ENCODE results near the gene RHOB. TPM values are rescaled to one million over a fixed set of nuclear protein-coding genes. Genes with fewer than 3 reads are reported as not detected.
"Not testable (repeated sequence)": the region's sequence is repeated elsewhere in the genome, so short reads cannot be mapped to it uniquely, and the experiment has no call there.

The RHOB gene
- total and polyA plus RNA-seq, 7 experiments from 2014 or later: 0.64 to 244 (median 9.2) TPM

DNA sequence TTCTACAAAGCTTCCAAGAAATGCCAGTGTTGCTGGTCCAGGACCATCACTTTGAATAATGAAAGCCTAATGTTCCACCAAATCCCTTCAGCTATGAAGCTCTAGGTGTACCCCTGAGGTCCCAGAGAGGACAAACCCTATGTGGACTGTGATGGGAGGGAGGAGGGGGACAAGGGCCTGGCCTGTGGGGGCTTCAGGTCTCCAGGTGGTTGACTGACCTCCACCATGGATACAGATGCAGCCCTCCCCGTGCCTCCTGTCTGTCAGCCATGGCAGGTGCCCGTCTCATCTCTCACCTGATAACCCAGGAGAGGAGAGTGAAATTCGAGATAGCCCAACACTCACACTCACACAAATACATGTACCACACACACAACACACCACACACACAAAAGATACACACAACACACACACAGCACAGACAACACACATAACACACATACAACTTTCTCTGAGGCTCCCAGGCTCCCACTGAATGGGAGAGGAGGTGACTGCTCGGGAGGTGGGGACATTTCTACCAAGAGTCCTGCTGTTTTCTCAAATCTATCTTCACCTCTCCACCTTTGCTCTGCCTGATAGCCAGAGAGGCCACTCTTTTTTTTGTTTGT, 12.8 kb upstream of the RHOB start:
- Mint-ChIP-seq H3K36me3 (no peaks in the 10 kb centered on the region), H3K9me3 (peaks cover 0 to 2% (median 0%) of the 10 kb centered on the region in 11 donors), H3K27me3 (peaks cover 0 to 30% (median 15%) of the 10 kb centered on the region in 5 donors), H3K27ac (no peak overlapping the region), H3K4me3 (no peak overlapping the region), H3K4me1 (peaks cover 0 to 13% (median 0%) of the 10 kb centered on the region in 7 donors)
- no peak for ATAC-seq
- intact Hi-C loops (cut with micrococcal nuclease): no loop called here
- no peak overlapping the region for H3K27ac ChIP-seq (ENCODE audit: low read depth, low read length)
- ChIA-PET CTCF (no interaction called here), POLR2A (no interaction called here)
- no peaks in the 10 kb centered on the region for H3K27me3 ChIP-seq (ENCODE audit: control insufficient read depth in 2 of 2, insufficient read depth in 2 of 2, low read length in 2 of 2)
- H3K9me3 ChIP-seq (ENCODE audit: control insufficient read depth in 2 of 3, low read length in 3 of 3): no peaks in the 10 kb centered on the region
- no peak overlapping the region for H3K4me3 ChIP-seq (ENCODE audit: low read length)
- no peaks in the 10 kb centered on the region for H3K36me3 ChIP-seq (ENCODE audit: control insufficient read depth in 2 of 3, insufficient read depth in 3 of 3, low read length in 3 of 3)
- no peaks in the 10 kb centered on the region for H3K4me1 ChIP-seq (ENCODE audit: control insufficient read depth in 2 of 2, insufficient read depth in 2 of 2, low read length in 2 of 2)
- DNase-seq: no peak

DNA sequence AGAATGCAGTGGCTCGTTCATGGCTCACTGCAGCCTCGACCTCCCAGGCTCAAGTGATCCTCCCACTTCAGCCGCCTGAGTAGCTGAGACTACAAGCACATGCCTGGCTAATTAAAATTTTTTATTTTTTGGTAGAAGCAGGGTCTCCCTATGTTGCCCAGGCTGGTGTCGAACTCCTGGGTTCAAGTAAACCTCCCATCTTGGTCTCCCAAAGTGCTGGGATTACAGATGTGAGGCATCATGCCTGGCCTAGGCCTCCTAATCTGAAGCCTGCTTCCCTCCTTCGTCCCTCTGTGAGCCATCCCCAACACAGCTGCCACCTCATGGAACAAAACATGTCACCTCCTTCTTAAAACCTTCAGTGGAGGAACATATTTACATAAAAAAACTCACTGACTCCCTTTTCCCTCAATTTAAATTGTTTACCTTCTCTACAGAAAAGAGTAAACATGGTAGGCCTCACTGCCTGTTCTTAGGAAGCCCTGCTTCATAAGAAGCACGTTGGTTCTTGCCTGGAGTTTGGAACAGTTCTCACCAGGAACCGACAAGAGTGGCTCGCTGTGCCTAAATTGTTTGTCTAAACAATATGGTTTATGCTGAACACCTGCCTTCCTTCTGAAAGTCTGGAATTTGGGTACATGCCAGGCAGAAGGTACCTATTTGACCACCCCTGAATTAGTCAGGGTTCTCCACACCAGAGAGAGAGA, 12.1 kb upstream of the RHOB start:
- Mint-ChIP-seq H3K4me3 (no peak overlapping the region), H3K4me1 (peaks cover 0 to 10% (median 0%) of the 10 kb centered on the region in 7 donors), H3K9me3 (peaks cover 0 to 2% (median 0%) of the 10 kb centered on the region in 11 donors), H3K27ac (no peak overlapping the region), H3K36me3 (no peaks in the 10 kb centered on the region), H3K27me3 (peaks cover 0 to 37% (median 15%) of the 10 kb centered on the region in 5 donors)
- CTCF ChIA-PET: interaction anchor here (0.7 kb wide), 1 partner anchor 8 kb away, joined by 3 read pairs; no protein-coding TSS in a partner anchor
- Histone ChIP-seq H3K4me1 (ENCODE audit: control insufficient read depth in 2 of 2, insufficient read depth in 2 of 2, low read length in 2 of 2) (no peaks in the 10 kb centered on the region), H3K4me3 (ENCODE audit: low read length) (no peak overlapping the region), H3K27ac (ENCODE audit: low read depth, low read length) (no peak overlapping the region), H3K9me3 (ENCODE audit: control insufficient read depth in 2 of 3, low read length in 3 of 3) (no peaks in the 10 kb centered on the region), H3K36me3 (ENCODE audit: control insufficient read depth in 2 of 3, insufficient read depth in 3 of 3, low read length in 3 of 3) (no peaks in the 10 kb centered on the region), H3K27me3 (ENCODE audit: control insufficient read depth in 2 of 2, insufficient read depth in 2 of 2, low read length in 2 of 2) (no peaks in the 10 kb centered on the region)
- no peak for ATAC-seq
- DNase-seq: no peak
- POLR2A ChIA-PET: interaction anchor here (0.6 kb wide), 1 partner anchor 64 kb away, joined by 3 read pairs; no protein-coding TSS in a partner anchor
- intact Hi-C loops (cut with micrococcal nuclease): no loop called here

DNA sequence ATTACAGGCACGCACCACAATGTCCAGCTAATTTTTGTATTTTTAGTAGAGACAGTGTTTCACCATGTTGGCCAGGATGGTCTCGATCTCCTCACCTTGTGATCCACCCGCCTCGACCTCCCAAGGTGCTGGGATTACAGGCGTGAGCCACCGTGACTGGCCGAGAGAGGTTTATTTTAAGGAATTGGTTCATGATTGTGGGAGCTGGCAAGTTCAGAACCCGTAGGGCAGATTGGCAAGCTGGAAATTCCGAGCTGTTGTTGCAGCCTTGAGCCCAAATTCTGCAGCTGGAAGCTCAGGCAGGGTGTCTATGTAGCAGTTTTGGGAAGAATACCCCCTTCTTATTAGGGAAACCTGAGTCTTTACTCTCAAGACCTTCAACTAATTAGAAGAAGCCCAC, 11.4 kb upstream of the RHOB start:
- DNase-seq; POLR2A ChIA-PET; H3K27me3 ChIP-seq (ENCODE audit: control insufficient read depth in 2 of 2, insufficient read depth in 2 of 2, low read length in 2 of 2); H3K9me3 Mint-ChIP-seq; H3K4me1 ChIP-seq (ENCODE audit: control insufficient read depth in 2 of 2, insufficient read depth in 2 of 2, low read length in 2 of 2); intact Hi-C loops (cut with micrococcal nuclease); H3K4me3 Mint-ChIP-seq; H3K27ac Mint-ChIP-seq; H3K27ac ChIP-seq (ENCODE audit: low read depth, low read length); H3K36me3 ChIP-seq (ENCODE audit: control insufficient read depth in 2 of 3, insufficient read depth in 3 of 3, low read length in 3 of 3); H3K9me3 ChIP-seq (ENCODE audit: control insufficient read depth in 2 of 3, low read length in 3 of 3); H3K36me3 Mint-ChIP-seq; H3K4me3 ChIP-seq (ENCODE audit: low read length); ATAC-seq: not testable (repeated sequence)
- H3K27me3 Mint-ChIP-seq: peaks cover 0 to 41% (median 15%) of the 10 kb centered on the region in 5 donors
- H3K4me1 Mint-ChIP-seq: peaks cover 0 to 11% (median 0%) of the 10 kb centered on the region in 7 donors
- CTCF ChIA-PET: interaction anchor here (0.7 kb wide), 1 partner anchor 9 kb away, joined by 3 read pairs; no protein-coding TSS in a partner anchor

DNA sequence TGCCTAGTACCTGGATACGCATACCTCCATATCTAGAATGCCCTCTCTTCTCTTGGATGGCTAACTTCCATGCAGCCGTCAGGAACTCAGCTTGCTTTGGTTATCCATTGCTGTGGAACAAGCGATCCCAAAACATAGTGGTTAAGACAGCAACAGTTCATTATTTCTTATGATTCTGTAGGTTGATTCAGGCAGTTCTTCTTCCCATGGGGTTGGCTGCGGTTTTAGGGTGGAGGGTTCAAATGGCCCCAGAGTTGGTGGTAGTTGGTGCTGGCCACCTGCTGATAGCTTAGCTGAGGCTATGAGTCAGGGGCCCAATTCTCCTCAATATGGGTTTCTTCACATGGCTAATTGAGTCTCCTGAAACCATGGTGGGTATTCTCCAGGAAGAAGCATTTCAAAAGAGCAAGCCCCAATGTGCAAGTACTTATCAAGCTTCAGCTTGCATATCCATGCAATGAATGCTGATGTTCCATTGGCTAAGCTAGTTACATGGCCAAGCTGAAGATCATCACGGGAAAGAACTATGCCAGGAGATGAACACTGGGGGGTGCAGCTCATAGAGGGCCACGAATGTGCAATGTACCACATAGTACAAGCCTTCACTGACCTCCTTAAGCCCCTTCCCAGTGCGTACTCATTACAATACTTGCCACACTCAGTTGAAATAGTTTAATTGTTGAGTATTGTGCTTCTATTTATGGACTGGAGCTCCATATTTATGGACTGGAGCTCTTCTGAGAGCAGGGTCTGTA, 10.0 kb upstream of the RHOB start:
- POLR2A ChIA-PET: interaction anchor here (0.7 kb wide), 1 partner anchor 10 kb away, joined by 4 read pairs; the partner anchor contains the start of gene RHOB
- no peaks in the 10 kb centered on the region for H3K27me3 ChIP-seq (ENCODE audit: control insufficient read depth in 2 of 2, insufficient read depth in 2 of 2, low read length in 2 of 2)
- no peaks in the 10 kb centered on the region for H3K36me3 ChIP-seq (ENCODE audit: control insufficient read depth in 2 of 3, insufficient read depth in 3 of 3, low read length in 3 of 3)
- Mint-ChIP-seq H3K4me1 (peaks cover 0 to 5% (median 0%) of the 10 kb centered on the region in 7 donors), H3K27me3 (peaks cover 0 to 50% (median 15%) of the 10 kb centered on the region in 5 donors), H3K27ac (peak overlapping the region in 1 of 9 donors; percentile 15), H3K4me3 (no peak overlapping the region), H3K9me3 (peaks cover 0 to 2% (median 0%) of the 10 kb centered on the region in 11 donors), H3K36me3 (no peaks in the 10 kb centered on the region)
- CTCF ChIA-PET: interaction anchor here (1.1 to 1.7 kb wide), 2 partner anchors 12 to 206 kb away, joined by 5 to 6 read pairs; no protein-coding TSS in a partner anchor
- no peak overlapping the region for H3K27ac ChIP-seq (ENCODE audit: low read depth, low read length)
- no peaks in the 10 kb centered on the region for H3K4me1 ChIP-seq (ENCODE audit: control insufficient read depth in 2 of 2, insufficient read depth in 2 of 2, low read length in 2 of 2)
- H3K9me3 ChIP-seq (ENCODE audit: control insufficient read depth in 2 of 3, low read length in 3 of 3): no peaks in the 10 kb centered on the region
- no peak overlapping the region for H3K4me3 ChIP-seq (ENCODE audit: low read length)
- DNase-seq: no peak
- intact Hi-C loops (cut with micrococcal nuclease): no loop called here
- ATAC-seq: no peak

DNA sequence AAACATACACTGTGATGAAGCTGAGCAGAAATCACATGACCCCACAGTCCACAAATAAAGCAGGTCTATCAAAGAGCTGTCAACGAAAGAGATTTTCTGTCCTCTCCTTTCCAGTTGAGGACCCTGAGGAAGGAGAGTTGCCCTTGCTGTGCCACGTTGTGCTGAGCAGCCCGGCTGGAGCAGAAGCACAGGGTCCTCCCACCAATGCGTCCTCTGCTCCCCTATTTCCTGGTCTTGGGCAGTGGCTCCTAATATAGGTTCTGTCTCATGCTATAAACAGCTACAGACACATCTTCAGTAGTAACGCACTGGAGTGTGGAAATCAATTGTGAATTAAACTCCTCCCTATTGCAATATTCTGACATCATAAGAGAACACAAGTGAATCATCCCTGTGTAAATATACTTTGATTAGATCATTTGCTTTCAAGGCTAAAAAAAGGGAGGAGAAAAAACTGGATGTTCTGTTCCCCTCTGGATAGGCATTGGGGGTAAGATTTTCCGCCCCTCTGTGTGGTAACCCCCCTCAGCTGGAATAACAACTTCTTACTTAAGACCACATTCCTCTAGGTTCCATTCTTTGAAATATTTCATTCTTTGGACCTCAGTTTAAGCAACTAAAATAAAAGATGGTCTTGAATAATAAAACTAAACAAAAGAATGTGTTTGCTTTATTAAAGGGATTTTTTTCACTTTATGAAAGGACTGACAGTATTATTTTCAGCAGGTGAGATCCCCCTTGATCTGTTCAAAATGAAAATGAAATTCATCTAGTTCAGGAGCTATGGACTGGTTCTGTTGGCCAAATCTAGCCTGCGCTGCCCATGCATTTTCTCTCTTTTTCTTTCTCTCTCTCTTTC, 8.3 kb upstream of the RHOB start:
- peaks cover 0 to 2% (median 0%) of the 10 kb centered on the region in 11 donors for H3K9me3 Mint-ChIP-seq
- peak; percentile 72 for ATAC-seq
- no peaks in the 10 kb centered on the region for H3K36me3 Mint-ChIP-seq
- no peak overlapping the region for H3K4me3 Mint-ChIP-seq
- no peak overlapping the region for H3K27ac Mint-ChIP-seq
- H3K27me3 Mint-ChIP-seq: peaks cover 0 to 51% (median 11%) of the 10 kb centered on the region in 5 donors
- DNase-seq: no peak
- ChIA-PET POLR2A (no interaction called here), CTCF (interaction anchor here (1.3 to 4.4 kb wide), 2 partner anchors 204 to 213 kb away, joined by 7 to 23 read pairs; partner anchors contain the start of gene HS1BP3)
- peaks cover 0 to 4% (median 0%) of the 10 kb centered on the region in 7 donors for H3K4me1 Mint-ChIP-seq
- H3K4me1 ChIP-seq (ENCODE audit: control insufficient read depth in 2 of 2, insufficient read depth in 2 of 2, low read length in 2 of 2): no peaks in the 10 kb centered on the region
- H3K27ac ChIP-seq (ENCODE audit: low read depth, low read length): no peak overlapping the region
- H3K9me3 ChIP-seq (ENCODE audit: control insufficient read depth in 2 of 3, low read length in 3 of 3): no peaks in the 10 kb centered on the region
- no peak overlapping the region for H3K4me3 ChIP-seq (ENCODE audit: low read length)
- no peaks in the 10 kb centered on the region for H3K36me3 ChIP-seq (ENCODE audit: control insufficient read depth in 2 of 3, insufficient read depth in 3 of 3, low read length in 3 of 3)
- intact Hi-C loops (cut with micrococcal nuclease): no loop called here
- no peaks in the 10 kb centered on the region for H3K27me3 ChIP-seq (ENCODE audit: control insufficient read depth in 2 of 2, insufficient read depth in 2 of 2, low read length in 2 of 2)

DNA sequence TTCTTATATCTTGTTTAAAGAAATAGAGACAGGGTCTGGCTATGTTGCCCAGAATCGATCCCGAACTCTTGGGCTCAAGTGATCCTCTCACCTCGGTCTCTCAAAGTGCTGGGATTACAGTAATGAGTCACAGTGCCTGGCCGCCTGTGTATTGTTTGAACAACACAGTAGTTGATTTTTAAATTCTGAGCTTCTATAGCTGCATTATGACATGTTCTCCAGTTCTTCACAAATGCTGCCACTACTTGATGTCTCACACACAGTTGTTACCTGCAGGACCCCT, 7.7 kb upstream of the RHOB start:
- Mint-ChIP-seq H3K27ac (no peak overlapping the region), H3K4me3 (no peak overlapping the region), H3K27me3 (peaks cover 0 to 56% (median 10%) of the 10 kb centered on the region in 5 donors), H3K36me3 (no peaks in the 10 kb centered on the region), H3K9me3 (peaks cover 0 to 2% (median 0%) of the 10 kb centered on the region in 11 donors), H3K4me1 (peaks cover 0 to 4% (median 0%) of the 10 kb centered on the region in 7 donors)
- no peaks in the 10 kb centered on the region for H3K4me1 ChIP-seq (ENCODE audit: control insufficient read depth in 2 of 2, insufficient read depth in 2 of 2, low read length in 2 of 2)
- intact Hi-C loops (cut with micrococcal nuclease): no loop called here
- H3K36me3 ChIP-seq (ENCODE audit: control insufficient read depth in 2 of 3, insufficient read depth in 3 of 3, low read length in 3 of 3): no peaks in the 10 kb centered on the region
- POLR2A ChIA-PET: no interaction called here
- no peak overlapping the region for H3K4me3 ChIP-seq (ENCODE audit: low read length)
- H3K27me3 ChIP-seq (ENCODE audit: control insufficient read depth in 2 of 2, insufficient read depth in 2 of 2, low read length in 2 of 2): no peaks in the 10 kb centered on the region
- no peaks in the 10 kb centered on the region for H3K9me3 ChIP-seq (ENCODE audit: control insufficient read depth in 2 of 3, low read length in 3 of 3)
- CTCF ChIA-PET: interaction anchor here (0.6 to 4.4 kb wide), 3 partner anchors 20 to 212 kb away, joined by 4 to 23 read pairs (median 7); partner anchors contain the start of gene HS1BP3
- no peak overlapping the region for H3K27ac ChIP-seq (ENCODE audit: low read depth, low read length)
- no peak for DNase-seq
- no peak for ATAC-seq
